Measurements from ENCODE around the gene GORASP1.

The GORASP1 gene

GRCh38 chr3:39103791-39104552, 3.5 kb downstream of the GORASP1 start:
- no peak for DNase-seq (ENCODE audit: low read depth in 3 of 3, low spot score in 1 of 3)

- DNase-seq (ENCODE audit: low read depth in 3 of 3, low spot score in 1 of 3): no peak
These were observed 4.1 kb downstream of the GORASP1 start for GRCh38 chr3:39103324-39103693.

DNA sequence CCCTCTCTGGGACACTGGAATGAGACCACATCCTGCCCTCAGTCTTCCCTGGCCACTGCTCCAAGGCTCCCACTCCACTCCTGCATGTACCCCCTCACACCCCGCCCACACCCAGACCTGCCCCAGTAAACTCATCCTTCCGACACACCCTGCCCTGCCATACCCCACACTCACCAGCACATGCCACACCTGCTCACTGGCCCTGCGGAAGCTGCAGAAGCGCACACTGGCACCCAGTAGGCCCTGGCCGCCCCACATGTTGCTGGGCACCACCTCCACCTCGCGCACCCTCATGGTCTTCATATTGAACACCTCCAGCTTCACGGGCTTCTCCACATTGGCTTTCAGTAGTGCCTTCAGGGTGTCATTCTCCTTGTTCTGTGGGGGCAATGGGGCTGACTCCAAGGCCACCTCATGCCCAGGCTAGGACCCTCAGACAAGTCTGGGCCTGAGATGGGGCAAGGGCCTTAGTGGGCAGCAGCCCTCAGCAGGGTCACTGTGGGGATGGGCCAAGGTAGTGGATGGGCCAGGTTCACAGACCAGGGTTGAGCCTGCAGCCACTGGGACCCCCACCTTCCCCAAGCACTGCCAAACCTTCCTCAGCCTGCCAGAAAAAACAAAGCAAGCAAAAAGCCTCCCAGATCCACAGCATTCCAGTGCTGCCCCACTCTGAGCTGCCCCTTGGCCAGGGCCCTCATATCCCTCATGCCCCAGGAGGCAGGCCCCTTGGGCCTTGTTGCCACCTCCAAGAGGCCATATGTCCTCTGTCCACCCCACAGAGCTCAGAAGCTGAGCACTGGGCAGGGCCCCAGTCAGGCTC, 4.7 kb downstream of the GORASP1 start:
- DNase-seq (ENCODE audit: low read depth in 3 of 3, low spot score in 1 of 3): no peak

DNA sequence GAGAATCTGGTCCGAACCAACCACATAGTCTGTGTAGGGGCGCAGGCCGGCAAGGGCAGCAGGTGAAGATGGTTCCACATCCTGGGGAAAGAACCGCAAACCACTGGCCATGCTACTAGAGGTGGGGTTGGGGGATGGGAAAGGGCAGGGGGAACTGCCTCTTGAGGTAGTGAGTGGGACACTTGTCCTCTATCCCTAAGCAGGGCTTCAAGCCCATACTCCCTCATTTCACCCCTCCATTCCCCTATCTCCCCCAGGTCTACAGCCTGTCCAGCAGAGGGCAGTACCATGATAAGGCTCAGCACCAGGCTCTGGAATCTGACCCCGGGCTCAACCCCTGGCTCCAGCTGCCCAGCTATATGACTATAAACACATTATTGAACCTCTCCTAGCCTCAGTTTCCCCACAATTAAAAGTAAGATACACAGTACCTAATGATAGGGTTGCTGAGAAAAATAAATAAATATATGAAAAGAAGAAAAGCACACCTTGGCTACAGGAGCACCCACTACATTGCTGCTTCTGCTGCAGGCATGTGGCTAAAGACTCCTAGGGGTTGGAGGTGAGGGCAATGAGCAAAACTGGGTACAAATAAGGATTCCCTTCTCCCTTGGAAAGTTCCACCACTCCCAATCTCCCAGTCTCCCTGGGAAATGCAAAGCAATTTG, 6.3 kb downstream of the GORASP1 start:
- DNase-seq (ENCODE audit: low read depth in 3 of 3, low spot score in 1 of 3): peak in 1 of 3 donors; percentile 14

DNA sequence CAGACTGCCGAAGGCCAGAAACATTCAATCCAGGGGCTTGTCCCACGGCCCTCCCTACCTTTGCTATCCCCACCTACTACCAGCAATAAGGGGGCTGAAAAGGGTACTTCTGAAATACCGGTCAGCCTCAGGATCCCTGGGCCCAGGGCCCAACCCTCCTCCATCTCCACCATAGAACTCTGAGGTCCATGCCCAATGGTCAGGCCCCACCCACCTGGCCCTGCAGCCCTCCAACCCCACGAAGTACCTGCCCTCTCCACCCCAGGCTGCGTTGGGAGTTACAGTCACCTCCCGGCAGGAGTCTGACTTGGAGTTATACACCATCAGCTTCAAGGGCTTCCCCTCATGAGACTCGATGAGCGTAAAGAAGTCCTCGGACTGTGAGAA, 6.9 kb downstream of the GORASP1 start:
- DNase-seq (ENCODE audit: low read depth in 3 of 3, low spot score in 1 of 3): no peak

DNA sequence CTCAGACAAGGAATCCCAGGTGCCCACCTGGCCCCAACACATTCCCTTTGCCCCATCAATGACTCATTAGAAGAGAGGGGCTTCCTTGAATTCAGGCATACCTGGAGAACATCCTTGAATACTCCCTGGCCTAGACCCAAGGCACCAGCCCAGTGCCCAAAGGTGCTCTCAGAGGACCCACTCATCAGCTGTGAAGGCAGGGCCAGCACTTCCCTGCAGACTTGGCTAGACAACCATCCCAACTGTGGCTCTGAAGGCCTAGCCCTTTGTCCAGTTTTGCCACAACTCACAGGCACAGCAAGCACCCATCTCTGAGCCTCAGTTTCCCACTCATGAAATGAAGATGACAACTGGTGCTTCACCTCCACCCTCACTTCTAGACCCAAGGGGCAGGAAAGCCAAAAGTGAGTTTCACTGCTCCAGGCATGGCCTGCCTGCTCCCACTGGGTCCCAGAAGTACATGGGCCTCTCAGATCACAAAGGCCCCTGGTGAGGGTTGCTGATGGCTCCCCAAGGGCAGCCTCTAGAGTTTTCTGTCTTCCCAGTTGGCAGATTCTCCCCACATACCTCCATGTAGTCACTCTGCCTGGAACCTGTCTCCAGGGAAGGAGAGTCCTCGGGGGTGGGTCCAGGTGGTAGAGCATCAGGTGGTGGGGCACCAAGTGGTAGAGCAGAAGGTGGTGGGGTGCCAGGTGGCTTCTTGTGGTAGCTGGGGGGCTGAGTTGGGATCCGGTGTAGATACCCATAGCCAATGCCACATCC, 7.5 kb downstream of the GORASP1 start:
- DNase-seq (ENCODE audit: low read depth in 3 of 3, low spot score in 1 of 3): no peak

DNA sequence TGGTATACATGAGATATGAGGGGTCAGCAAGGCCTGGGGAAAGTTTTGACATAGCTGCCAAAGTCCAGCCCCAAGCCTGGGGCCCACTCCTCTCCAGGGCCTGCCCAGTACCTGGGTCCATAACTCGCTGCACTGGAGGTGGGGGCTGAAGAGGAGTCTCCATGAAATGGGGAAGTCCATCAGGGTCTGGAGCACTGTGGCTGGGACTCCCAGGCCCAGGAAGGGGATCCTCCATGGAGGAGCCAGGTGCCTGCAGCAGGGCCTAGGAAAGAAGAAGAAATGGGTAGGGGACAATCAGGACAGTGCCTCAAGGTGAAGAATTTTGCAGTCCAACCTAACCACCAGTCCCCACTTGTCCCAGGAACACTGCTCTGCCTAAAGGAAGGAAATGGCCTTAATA, 8.2 kb downstream of the GORASP1 start:
- DNase-seq (ENCODE audit: low read depth in 3 of 3, low spot score in 1 of 3): no peak

DNA sequence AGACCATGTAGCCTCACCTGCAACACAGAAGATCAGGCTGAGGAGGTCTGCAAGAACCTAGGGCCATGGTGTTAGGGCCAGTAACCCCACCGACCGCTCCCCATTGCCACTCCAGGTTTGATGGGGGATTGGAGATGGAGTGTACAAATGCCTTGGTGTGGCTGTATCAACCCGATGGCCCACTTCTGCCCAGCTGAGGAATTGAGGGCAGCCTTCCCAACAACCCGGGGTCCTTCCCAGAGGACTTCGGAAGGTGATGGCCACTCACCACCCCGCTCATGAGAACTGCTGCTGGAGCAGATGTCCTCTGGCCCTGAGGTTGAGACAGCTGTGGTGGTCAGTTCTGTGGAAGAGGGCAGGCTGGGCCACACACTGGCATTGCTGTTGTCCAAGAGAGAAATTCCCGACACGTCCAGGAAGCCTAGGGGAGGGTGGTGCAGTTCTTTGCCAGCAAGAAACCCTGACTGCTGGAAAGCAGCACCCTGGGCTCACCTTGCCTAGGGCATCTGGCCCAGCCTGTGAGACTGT, 8.9 kb downstream of the GORASP1 start:
- DNase-seq (ENCODE audit: low read depth in 3 of 3, low spot score in 1 of 3): no peak

GRCh38 chr3:39097716-39098472, 9.5 kb downstream of the GORASP1 start:
- DNase-seq (ENCODE audit: low read depth in 3 of 3, low spot score in 1 of 3): no peak

DNA sequence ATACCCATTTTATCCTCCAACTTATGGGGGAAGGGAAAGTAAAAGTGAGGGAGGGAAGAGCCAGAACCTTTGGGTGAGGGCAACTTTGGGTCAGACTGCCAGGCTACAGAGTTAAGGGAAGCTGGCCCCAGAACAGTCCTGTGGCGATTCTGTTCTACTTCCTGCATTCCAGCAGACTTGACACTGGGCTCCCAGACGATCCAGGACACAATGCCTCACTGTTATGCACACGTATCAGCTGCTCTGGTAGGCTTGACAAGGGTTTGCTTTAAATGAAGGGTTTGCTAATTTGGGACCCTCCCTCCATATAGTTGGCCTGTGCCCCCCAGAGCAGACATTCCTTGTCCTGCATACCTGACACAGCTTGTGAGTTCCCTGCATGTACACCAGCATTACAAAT, 10.7 kb downstream of the GORASP1 start:
- no peak for DNase-seq (ENCODE audit: low read depth in 3 of 3, low spot score in 1 of 3)

DNA sequence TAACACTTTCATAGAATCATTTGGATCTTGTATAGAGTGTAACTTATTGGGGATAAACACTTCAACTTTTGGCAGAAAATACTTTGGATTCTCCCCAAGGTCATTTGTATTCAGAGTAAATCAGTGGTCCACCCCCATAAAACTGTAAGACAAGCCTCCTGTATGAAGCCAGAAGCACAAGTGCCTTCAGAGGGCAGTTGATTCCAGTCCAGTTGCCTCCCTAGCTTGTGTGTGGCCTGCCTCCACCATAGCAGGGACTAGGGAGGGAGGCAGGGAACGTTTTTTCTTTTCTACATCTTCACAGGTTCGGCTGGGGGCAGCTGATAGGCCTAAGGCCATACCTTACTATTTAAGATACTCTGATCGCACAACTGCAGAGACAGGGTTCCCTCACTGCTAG, 11.6 kb downstream of the GORASP1 start:
- no peak for DNase-seq (ENCODE audit: low read depth in 3 of 3, low spot score in 1 of 3)

- no peak for DNase-seq (ENCODE audit: low read depth in 3 of 3, low spot score in 1 of 3)
These were observed 12.4 kb downstream of the GORASP1 start for GRCh38 chr3:39094851-39095677.

DNA sequence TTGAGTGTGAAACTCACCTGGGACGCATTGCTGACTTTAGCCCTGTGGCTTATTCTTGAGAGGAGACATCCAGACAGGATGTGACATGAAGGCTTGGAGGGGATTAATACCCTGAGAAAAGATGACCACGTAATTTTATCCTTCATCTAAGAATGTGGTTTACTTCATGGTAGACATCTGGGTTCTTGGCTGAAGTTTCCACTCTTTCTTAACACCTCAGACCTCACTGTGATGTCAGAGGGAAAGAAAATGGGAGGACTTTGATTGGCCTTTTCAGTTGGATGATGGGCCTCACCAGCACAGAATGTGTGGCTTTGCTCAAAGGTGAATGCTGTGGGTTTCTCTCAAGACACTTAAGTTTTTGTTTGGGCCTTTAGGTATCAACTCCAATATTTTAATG, 16.5 kb downstream of the GORASP1 start:
- DNase-seq (ENCODE audit: low read depth in 3 of 3, low spot score in 1 of 3): no peak

DNA sequence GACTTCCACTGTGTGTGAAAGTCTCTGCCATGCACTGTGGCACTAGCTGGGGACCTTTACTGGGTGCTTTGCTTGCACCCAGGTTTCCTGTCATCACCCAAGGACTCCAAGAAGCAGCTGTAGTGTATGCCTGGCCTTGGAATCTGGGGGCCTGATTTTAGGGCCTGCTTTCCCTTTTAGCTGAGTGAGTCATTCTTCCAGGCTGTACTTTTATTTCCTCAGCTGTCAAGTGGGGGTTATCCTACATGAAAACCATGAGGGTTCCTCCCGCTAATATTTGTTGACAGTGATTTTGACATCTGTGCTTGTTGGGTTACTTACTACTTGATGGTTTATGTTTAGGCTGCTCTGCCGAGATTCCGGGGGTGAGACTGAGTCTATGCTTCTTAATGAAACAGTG, 18.5 kb downstream of the GORASP1 start:
- no peak for DNase-seq (ENCODE audit: low read depth in 3 of 3, low spot score in 1 of 3)

GRCh38 chr3:39088456-39088855, 19.0 kb downstream of the GORASP1 start:
- DNase-seq (ENCODE audit: low read depth in 3 of 3, low spot score in 1 of 3): no peak

DNA sequence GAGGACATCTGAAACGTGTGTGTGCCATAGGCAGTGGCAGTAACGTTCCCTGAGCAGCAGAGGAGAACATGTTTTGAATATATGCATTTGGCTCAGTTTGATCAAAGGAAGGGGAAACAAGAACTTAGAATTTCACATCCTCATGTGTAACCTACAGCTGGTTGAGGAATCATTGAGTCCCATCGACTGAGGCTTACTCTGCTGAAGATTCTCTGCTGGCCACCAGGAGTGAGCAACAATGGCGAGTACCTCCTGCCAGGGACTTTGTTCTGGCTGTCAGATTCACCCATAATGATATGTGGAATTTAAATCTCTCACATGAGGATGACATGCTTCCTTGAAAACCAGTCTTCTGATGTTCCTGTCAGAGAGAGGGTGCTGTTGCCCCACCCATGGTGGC, 21.3 kb downstream of the GORASP1 start:
- no peak for DNase-seq (ENCODE audit: low read depth in 3 of 3, low spot score in 1 of 3)

GRCh38 chr3:39082666-39083313, 24.6 kb downstream of the GORASP1 start:
- DNase-seq (ENCODE audit: low read depth in 3 of 3, low spot score in 1 of 3): no peak

GRCh38 chr3:39080026-39080425, 27.4 kb downstream of the GORASP1 start:
- DNase-seq (ENCODE audit: low read depth in 3 of 3, low spot score in 1 of 3): no peak

DNA sequence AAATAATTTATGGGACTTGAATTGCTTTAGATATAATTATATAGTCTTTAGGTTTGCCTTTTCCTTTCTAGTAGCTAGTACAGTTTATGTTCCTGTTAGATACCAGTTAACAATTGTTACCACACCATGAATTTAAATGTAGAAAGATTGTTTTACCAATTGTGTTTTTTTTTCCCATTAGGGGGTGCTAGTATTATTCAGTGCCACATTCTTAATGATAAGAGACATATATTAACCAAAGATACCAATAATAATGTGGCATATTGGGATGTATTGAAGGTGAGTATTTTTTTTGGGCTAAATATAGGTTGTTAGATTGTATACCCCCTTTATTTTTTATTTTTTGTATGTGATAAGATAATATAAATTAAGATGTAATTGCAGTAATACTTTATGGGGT, 27.9 kb downstream of the GORASP1 start:
- no peak for DNase-seq (ENCODE audit: low read depth in 3 of 3, low spot score in 1 of 3)
